ENCODE results near the gene CSTF1. TPM values are rescaled to one million over a fixed set of nuclear protein-coding genes. Genes with fewer than 3 reads are reported as not detected.

Gene CSTF1
- total RNA-seq, 1 experiment from 2014 or later = 44.5 TPM

GRCh38 chr20:56439771-56440291 lies 47.4 kb downstream of the CSTF1 start:
- H3K36me3 ChIP-seq (ENCODE audit: control insufficient read depth in 1 of 2, insufficient read depth in 2 of 2, low read length in 2 of 2) = no peaks in the 10 kb centered on the region
- H3K27me3 ChIP-seq (ENCODE audit: insufficient read depth, low read length) = no peaks in the 10 kb centered on the region
- no peak overlapping the region for H2AFZ ChIP-seq (ENCODE audit: low read depth, low read length, poor library complexity, severe bottlenecking)
- H4K20me1 ChIP-seq (ENCODE audit: insufficient read depth) = no peaks in the 10 kb centered on the region
- no peaks in the 10 kb centered on the region for H3K9me2 ChIP-seq (ENCODE audit: insufficient read depth)
- H3K27ac ChIP-seq (ENCODE audit: low read depth, low read length) = no peak overlapping the region
- ATAC-seq (no peak), DNase-seq (ENCODE audit: low read depth, low spot score) (no peak)
- TF ChIP-seq RAD21 (IDR thresholded peaks at IDR 0.05; ENCODE audit: low read depth) = no peak
- TF ChIP-seq TCF7L2 (IDR thresholded peaks at IDR 0.05; ENCODE audit: borderline replicate concordance, extremely low read depth, insufficient read depth, insufficient read length) = no peak
- no peak for TF ChIP-seq SP1 (IDR thresholded peaks at IDR 0.05; ENCODE audit: low read depth)
- TF ChIP-seq CEBPB (IDR thresholded peaks at IDR 0.05; ENCODE audit: low read depth) = no peak
- TF ChIP-seq FOSL1 (IDR thresholded peaks at IDR 0.05; ENCODE audit: low read depth) = no peak
- no peak for TF ChIP-seq EZH2 (IDR thresholded peaks at IDR 0.05)
- H3K4me2 ChIP-seq (ENCODE audit: low read length) = no peak overlapping the region
- no peak overlapping the region for H3K4me3 ChIP-seq (replicated peaks in 1 of 2; ENCODE audit: low read depth in 1 of 2, low read length in 2 of 2)
- no peaks in the 10 kb centered on the region for H3K4me1 ChIP-seq (ENCODE audit: control insufficient read depth in 1 of 2, insufficient read depth in 2 of 2, low read length in 2 of 2)
- H3K9ac ChIP-seq (ENCODE audit: low read length) = no peak overlapping the region
- H3K79me2 ChIP-seq (ENCODE audit: insufficient read depth, low read length) = no peaks in the 10 kb centered on the region
- no peaks in the 10 kb centered on the region for H3K9me3 ChIP-seq (ENCODE audit: control insufficient read depth in 1 of 2, insufficient read depth in 1 of 2, low read depth in 1 of 2, low read length in 2 of 2)
- BruUV-seq (replicated peaks) = no TSS peak
- intact Hi-C loops (cut with micrococcal nuclease) = no loop called here
- CTCF ChIA-PET = no interaction called here
- POLR2A ChIA-PET = no interaction called here
- RAD21 ChIA-PET (ENCODE audit: low non-redundant PET in 1 of 2, low total read pairs in 2 of 2, uncharacterized antibody in 2 of 2, unreplicated experiment in 2 of 2) = no interaction called here

GRCh38 chr20:56440346-56441007 lies 48.0 kb downstream of the CSTF1 start:
- no TSS peak for BruUV-seq (replicated peaks)
- intact Hi-C loops (cut with micrococcal nuclease) = no loop called here
- TF ChIP-seq EZH2 (IDR thresholded peaks at IDR 0.05) = no peak
- H3K9me3 ChIP-seq (ENCODE audit: control insufficient read depth in 1 of 2, insufficient read depth in 1 of 2, low read depth in 1 of 2, low read length in 2 of 2) = no peaks in the 10 kb centered on the region
- no peaks in the 10 kb centered on the region for H3K36me3 ChIP-seq (ENCODE audit: control insufficient read depth in 1 of 2, insufficient read depth in 2 of 2, low read length in 2 of 2)
- ATAC-seq (no peak), DNase-seq (ENCODE audit: low read depth, low spot score) (no peak)
- H3K79me2 ChIP-seq (ENCODE audit: insufficient read depth, low read length) = no peaks in the 10 kb centered on the region
- H3K9ac ChIP-seq (ENCODE audit: low read length) = no peak overlapping the region
- H3K27me3 ChIP-seq (ENCODE audit: insufficient read depth, low read length) = no peaks in the 10 kb centered on the region
- no peaks in the 10 kb centered on the region for H4K20me1 ChIP-seq (ENCODE audit: insufficient read depth)
- H3K4me3 ChIP-seq (replicated peaks in 1 of 2; ENCODE audit: low read depth in 1 of 2, low read length in 2 of 2) = no peak overlapping the region
- no peak overlapping the region for H2AFZ ChIP-seq (ENCODE audit: low read depth, low read length, poor library complexity, severe bottlenecking)
- no peak overlapping the region for H3K4me2 ChIP-seq (ENCODE audit: low read length)
- POLR2A ChIA-PET = no interaction called here
- no peak overlapping the region for H3K27ac ChIP-seq (ENCODE audit: low read depth, low read length)
- H3K4me1 ChIP-seq (ENCODE audit: control insufficient read depth in 1 of 2, insufficient read depth in 2 of 2, low read length in 2 of 2) = no peaks in the 10 kb centered on the region
- H3K9me2 ChIP-seq (ENCODE audit: insufficient read depth) = no peaks in the 10 kb centered on the region
- RAD21 ChIA-PET (ENCODE audit: low non-redundant PET in 1 of 2, low total read pairs in 2 of 2, uncharacterized antibody in 2 of 2, unreplicated experiment in 2 of 2) = no interaction called here
- CTCF ChIA-PET = no interaction called here
